ENCODE data around the gene SYNE1.

Gene SYNE1

DNA sequence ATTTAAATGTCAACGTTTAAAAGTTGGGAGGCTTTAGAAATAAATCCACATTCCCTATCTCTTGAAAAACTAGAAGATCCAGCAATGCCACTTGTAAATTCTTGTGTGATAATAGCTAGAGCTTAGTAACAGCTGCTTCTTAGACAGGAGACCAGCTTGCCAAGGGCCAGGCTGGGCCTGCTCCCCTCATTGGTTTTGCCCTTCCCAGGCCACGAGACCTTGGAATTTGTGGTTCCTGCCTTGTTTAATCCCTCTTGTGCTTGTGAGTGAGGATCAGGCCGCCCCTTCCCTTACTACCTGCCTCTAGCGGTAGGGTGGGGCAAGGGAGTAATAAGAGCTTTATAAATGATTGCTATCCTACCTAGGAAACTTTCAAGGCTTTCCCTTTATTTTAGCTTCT, 363.5 kb downstream of the SYNE1 start:
- no peak overlapping the region for H2BK5ac ChIP-seq (ENCODE audit: low read depth, low read length, poor library complexity)
- H3K4me1 ChIP-seq (ENCODE audit: control insufficient read depth in 1 of 2, insufficient read depth in 2 of 2, low read length in 2 of 2) = peaks cover 2% of the 10 kb centered on the region in 2 experiments
- peak; percentile 44 to 79 for DNase-seq
- no CpG with 5 or more reads among the region's 4 CpGs for WGBS (ENCODE audit: extremely low coverage, insufficient coverage, insufficient read length)
- no peak overlapping the region for H3K14ac ChIP-seq (ENCODE audit: low read length)
- no peak overlapping the region for H3K4ac ChIP-seq (ENCODE audit: low read depth, low read length)
- H3K9ac ChIP-seq (ENCODE audit: low read length) = no peak overlapping the region
- H3K4me3 ChIP-seq (ENCODE audit: low read depth, low read length) = no peak overlapping the region
- no peak overlapping the region for H3K4me2 ChIP-seq (ENCODE audit: low read length)
- H3K27ac ChIP-seq (ENCODE audit: low read depth, low read length) = no peak overlapping the region
- peaks cover 2 to 3% of the 10 kb centered on the region in 2 experiments for H3K36me3 ChIP-seq (ENCODE audit: control insufficient read depth in 1 of 2, insufficient read depth in 2 of 2, low read length in 2 of 2)
- no peak overlapping the region for H3K18ac ChIP-seq (ENCODE audit: low read length)
- H2BK12ac ChIP-seq (ENCODE audit: low read length) = peak overlapping the region; percentile 75
- H2BK120ac ChIP-seq (ENCODE audit: insufficient read depth, low read length, poor library complexity) = peak overlapping the region; percentile 45
- H2AK5ac ChIP-seq (ENCODE audit: low read length) = no peak overlapping the region
- no peak overlapping the region for H4K12ac ChIP-seq (ENCODE audit: low read depth, low read length)
- H3K27me3 ChIP-seq (ENCODE audit: insufficient read depth, low read length) = no peaks in the 10 kb centered on the region
- H3K23ac ChIP-seq (ENCODE audit: low read length) = no peak overlapping the region
- no peak overlapping the region for H4K8ac ChIP-seq (ENCODE audit: low read depth, low read length)
- no peaks in the 10 kb centered on the region for H3K9me3 ChIP-seq (ENCODE audit: insufficient read depth, low read depth, low read length)
- no peaks in the 10 kb centered on the region for H3K79me1 ChIP-seq (ENCODE audit: low read length)
- H2AFZ ChIP-seq (ENCODE audit: insufficient read depth, low read length, poor library complexity) = peak overlapping the region; percentile 67
- H3K79me2 ChIP-seq (ENCODE audit: control insufficient read depth, insufficient read depth, low read length, poor library complexity) = peaks cover 1% of the 10 kb centered on the region
- no peak overlapping the region for H4K91ac ChIP-seq (ENCODE audit: low read depth, low read length)

DNA sequence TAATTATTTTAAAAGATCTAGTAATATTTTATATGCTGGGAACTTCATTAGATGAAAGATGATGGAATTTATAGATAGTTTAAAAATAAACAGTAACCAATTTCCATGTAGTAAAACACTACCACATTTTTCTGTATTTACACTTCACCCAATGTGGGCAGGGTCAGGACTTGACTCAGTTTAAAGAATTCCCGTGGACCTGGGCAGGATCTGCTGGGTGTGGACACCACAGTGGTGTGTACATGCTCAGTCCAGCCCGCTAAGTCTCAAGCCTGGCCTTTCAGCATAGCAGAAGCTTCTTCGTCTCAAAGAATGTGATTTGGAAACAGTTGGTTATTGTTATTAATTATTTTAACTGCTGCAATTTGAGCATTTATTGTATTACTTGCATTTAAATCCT, 364.2 kb downstream of the SYNE1 start:
- H3K18ac ChIP-seq (ENCODE audit: low read length) = no peak overlapping the region
- H2AFZ ChIP-seq (ENCODE audit: insufficient read depth, low read length, poor library complexity) = no peak overlapping the region
- H2AK5ac ChIP-seq (ENCODE audit: low read length) = no peak overlapping the region
- H3K4me3 ChIP-seq (ENCODE audit: low read depth, low read length) = no peak overlapping the region
- H3K4me2 ChIP-seq (ENCODE audit: low read length) = no peak overlapping the region
- WGBS (ENCODE audit: extremely low coverage, insufficient coverage, insufficient read length) = no CpG with 5 or more reads among the region's 3 CpGs
- H3K79me1 ChIP-seq (ENCODE audit: low read length) = no peaks in the 10 kb centered on the region
- H2BK12ac ChIP-seq (ENCODE audit: low read length) = no peak overlapping the region
- no peak overlapping the region for H2BK5ac ChIP-seq (ENCODE audit: low read depth, low read length, poor library complexity)
- no peak overlapping the region for H3K14ac ChIP-seq (ENCODE audit: low read length)
- no peak overlapping the region for H3K9ac ChIP-seq (ENCODE audit: low read length)
- H4K8ac ChIP-seq (ENCODE audit: low read depth, low read length) = no peak overlapping the region
- H3K79me2 ChIP-seq (ENCODE audit: control insufficient read depth, insufficient read depth, low read length, poor library complexity) = peaks cover 1% of the 10 kb centered on the region
- DNase-seq = peak; percentile 91
- H3K23ac ChIP-seq (ENCODE audit: low read length) = no peak overlapping the region
- no peak overlapping the region for H4K12ac ChIP-seq (ENCODE audit: low read depth, low read length)
- no peak overlapping the region for H4K91ac ChIP-seq (ENCODE audit: low read depth, low read length)
- peaks cover 2% of the 10 kb centered on the region in 2 experiments for H3K4me1 ChIP-seq (ENCODE audit: control insufficient read depth in 1 of 2, insufficient read depth in 2 of 2, low read length in 2 of 2)
- H3K36me3 ChIP-seq (ENCODE audit: control insufficient read depth in 1 of 2, insufficient read depth in 2 of 2, low read length in 2 of 2) = peaks cover 2% of the 10 kb centered on the region in 2 experiments
- H3K9me3 ChIP-seq (ENCODE audit: insufficient read depth, low read depth, low read length) = no peaks in the 10 kb centered on the region
- H3K27ac ChIP-seq (ENCODE audit: low read depth, low read length) = no peak overlapping the region
- no peak overlapping the region for H2BK120ac ChIP-seq (ENCODE audit: insufficient read depth, low read length, poor library complexity)
- H3K4ac ChIP-seq (ENCODE audit: low read depth, low read length) = no peak overlapping the region
- H3K27me3 ChIP-seq (ENCODE audit: insufficient read depth, low read length) = no peaks in the 10 kb centered on the region

DNA sequence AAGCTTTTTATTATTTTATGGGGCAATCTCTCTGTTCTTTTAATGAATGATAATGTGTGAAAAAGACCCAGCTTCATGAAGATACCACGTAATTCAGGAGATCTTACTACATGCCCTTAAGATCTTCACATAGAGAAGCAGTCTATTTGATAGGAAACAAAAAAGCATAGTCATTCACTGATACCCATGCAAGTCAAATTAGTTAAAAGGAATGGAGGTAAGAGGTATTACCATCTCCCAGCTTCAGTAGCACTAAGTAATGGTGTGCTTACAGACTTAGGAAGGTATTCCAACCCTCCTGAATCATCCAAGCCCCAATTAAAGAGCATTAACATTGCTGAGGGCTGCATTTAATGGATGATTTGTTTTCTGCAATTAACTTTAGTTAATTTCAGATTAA, 364.7 kb downstream of the SYNE1 start:
- WGBS (ENCODE audit: extremely low coverage, insufficient coverage, insufficient read length) = no CpG with 5 or more reads among the region's 1 CpG
- Histone ChIP-seq H3K79me1 (ENCODE audit: low read length) (no peaks in the 10 kb centered on the region), H2BK5ac (ENCODE audit: low read depth, low read length, poor library complexity) (no peak overlapping the region), H3K79me2 (ENCODE audit: control insufficient read depth, insufficient read depth, low read length, poor library complexity) (peaks cover 1% of the 10 kb centered on the region), H4K8ac (ENCODE audit: low read depth, low read length) (no peak overlapping the region), H3K27ac (ENCODE audit: low read depth, low read length) (no peak overlapping the region), H3K14ac (ENCODE audit: low read length) (no peak overlapping the region), H3K4me3 (ENCODE audit: low read depth, low read length) (no peak overlapping the region), H2BK120ac (ENCODE audit: insufficient read depth, low read length, poor library complexity) (no peak overlapping the region), H3K4me2 (ENCODE audit: low read length) (no peak overlapping the region), H2BK12ac (ENCODE audit: low read length) (no peak overlapping the region), H4K91ac (ENCODE audit: low read depth, low read length) (no peak overlapping the region), H2AK5ac (ENCODE audit: low read length) (no peak overlapping the region), H3K36me3 (ENCODE audit: control insufficient read depth in 1 of 2, insufficient read depth in 2 of 2, low read length in 2 of 2) (peaks cover 0 to 2% of the 10 kb centered on the region in 2 experiments), H3K4me1 (ENCODE audit: control insufficient read depth in 1 of 2, insufficient read depth in 2 of 2, low read length in 2 of 2) (peaks cover 2% of the 10 kb centered on the region in 2 experiments), H3K9me3 (ENCODE audit: insufficient read depth, low read depth, low read length) (no peaks in the 10 kb centered on the region), H3K23ac (ENCODE audit: low read length) (no peak overlapping the region), H3K18ac (ENCODE audit: low read length) (no peak overlapping the region), H4K12ac (ENCODE audit: low read depth, low read length) (no peak overlapping the region), H3K4ac (ENCODE audit: low read depth, low read length) (no peak overlapping the region), H3K9ac (ENCODE audit: low read length) (no peak overlapping the region), H2AFZ (ENCODE audit: insufficient read depth, low read length, poor library complexity) (no peak overlapping the region), H3K27me3 (ENCODE audit: insufficient read depth, low read length) (no peaks in the 10 kb centered on the region)
- peak in 1 of 2 donors; percentile 38 for DNase-seq

DNA sequence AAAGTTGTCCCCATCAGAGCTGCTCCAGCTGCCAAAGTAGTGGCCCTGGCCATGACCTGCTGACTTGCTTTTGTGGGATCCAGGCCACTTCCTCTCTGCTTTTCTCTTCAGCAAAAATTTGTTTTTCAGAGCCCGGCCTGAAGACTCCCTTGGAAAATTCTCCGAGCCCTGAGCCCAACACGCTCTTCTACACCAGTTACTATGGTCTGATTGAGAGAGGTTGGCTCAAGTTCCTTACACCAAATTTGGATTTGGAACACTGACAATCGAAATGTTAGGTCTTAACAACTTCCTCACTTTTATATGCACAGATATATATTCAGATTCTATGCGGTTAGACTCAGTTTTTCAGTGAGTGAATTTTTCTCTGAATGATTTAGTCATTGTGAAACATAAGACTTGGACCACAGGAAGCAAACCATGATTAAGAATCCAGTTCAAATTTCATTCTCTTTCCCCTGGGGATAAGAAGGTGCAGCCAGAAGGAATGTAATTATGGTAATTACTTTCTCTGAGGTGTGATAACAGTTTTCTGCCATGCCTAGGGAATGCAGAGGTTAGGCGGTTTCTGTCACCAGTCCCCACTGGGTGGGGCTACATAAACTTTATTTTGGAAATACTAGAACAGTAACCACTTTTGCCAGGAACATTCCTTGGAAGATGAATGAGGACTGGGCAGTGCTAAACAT, 365.2 kb downstream of the SYNE1 start:
- Histone ChIP-seq H3K9ac (ENCODE audit: low read length) (no peak overlapping the region), H3K4ac (ENCODE audit: low read depth, low read length) (no peak overlapping the region), H3K79me2 (ENCODE audit: control insufficient read depth, insufficient read depth, low read length, poor library complexity) (peaks cover 1% of the 10 kb centered on the region), H3K4me2 (ENCODE audit: low read length) (no peak overlapping the region), H2BK5ac (ENCODE audit: low read depth, low read length, poor library complexity) (no peak overlapping the region), H2AFZ (ENCODE audit: insufficient read depth, low read length, poor library complexity) (no peak overlapping the region), H3K79me1 (ENCODE audit: low read length) (no peaks in the 10 kb centered on the region), H4K12ac (ENCODE audit: low read depth, low read length) (no peak overlapping the region), H3K23ac (ENCODE audit: low read length) (no peak overlapping the region), H3K4me3 (ENCODE audit: low read depth, low read length) (no peak overlapping the region), H2BK12ac (ENCODE audit: low read length) (no peak overlapping the region), H2BK120ac (ENCODE audit: insufficient read depth, low read length, poor library complexity) (no peak overlapping the region), H3K4me1 (ENCODE audit: control insufficient read depth in 1 of 2, insufficient read depth in 2 of 2, low read length in 2 of 2) (peaks cover 2% of the 10 kb centered on the region in 2 experiments), H3K18ac (ENCODE audit: low read length) (no peak overlapping the region), H3K27ac (ENCODE audit: low read depth, low read length) (no peak overlapping the region), H3K36me3 (ENCODE audit: control insufficient read depth in 1 of 2, insufficient read depth in 2 of 2, low read length in 2 of 2) (peaks cover 0 to 2% of the 10 kb centered on the region in 2 experiments), H3K14ac (ENCODE audit: low read length) (no peak overlapping the region), H3K9me3 (ENCODE audit: insufficient read depth, low read depth, low read length) (no peaks in the 10 kb centered on the region), H4K8ac (ENCODE audit: low read depth, low read length) (no peak overlapping the region), H4K91ac (ENCODE audit: low read depth, low read length) (no peak overlapping the region), H3K27me3 (ENCODE audit: insufficient read depth, low read length) (no peaks in the 10 kb centered on the region), H2AK5ac (ENCODE audit: low read length) (no peak overlapping the region)
- peak; percentile 3 to 66 for DNase-seq
- no CpG with 5 or more reads among the region's 6 CpGs for WGBS (ENCODE audit: extremely low coverage, insufficient coverage, insufficient read length)

Measured in trophoblast cell (in vitro differentiated cells and primary cell).